Midbrain (tissue), 1 donor: Measurements from ENCODE around the gene GRB10.
"Not testable (repeated sequence)": the region's sequence is repeated elsewhere in the genome, so short reads cannot be mapped to it uniquely, and the experiment has no call there.

ENCODE experiments used
- DNase-seq: peaks from one replicate; lab custom pipeline; 2025; lab: John Stamatoyannopoulos, UW

The GRB10 gene

GRCh38 chr7:50552139-50552538 lies 230.6 kb downstream of the GRB10 start:
- no peak for DNase-seq

GRCh38 chr7:50545613-50546012 lies 237.1 kb downstream of the GRB10 start:
- DNase-seq = not testable (repeated sequence)

DNA sequence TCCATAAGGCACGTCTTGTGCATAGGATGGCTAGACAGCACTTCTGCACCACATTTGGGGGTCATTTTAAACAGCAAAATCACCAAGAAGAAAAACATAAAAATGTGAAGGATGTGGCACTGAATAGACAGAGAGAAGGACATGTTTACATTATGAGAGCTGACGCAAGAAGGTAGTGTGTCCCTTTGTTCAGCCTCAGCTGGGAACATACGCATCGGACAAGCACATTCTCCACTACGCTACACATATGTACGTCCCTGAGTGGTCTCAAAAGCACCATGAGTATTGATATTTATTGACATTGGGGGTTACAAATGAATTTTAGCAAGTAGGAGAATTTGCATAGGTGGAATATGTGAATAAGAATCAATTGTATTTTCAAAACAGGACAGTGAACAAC lies 237.7 kb downstream of the GRB10 start:
- DNase-seq = no peak

DNA sequence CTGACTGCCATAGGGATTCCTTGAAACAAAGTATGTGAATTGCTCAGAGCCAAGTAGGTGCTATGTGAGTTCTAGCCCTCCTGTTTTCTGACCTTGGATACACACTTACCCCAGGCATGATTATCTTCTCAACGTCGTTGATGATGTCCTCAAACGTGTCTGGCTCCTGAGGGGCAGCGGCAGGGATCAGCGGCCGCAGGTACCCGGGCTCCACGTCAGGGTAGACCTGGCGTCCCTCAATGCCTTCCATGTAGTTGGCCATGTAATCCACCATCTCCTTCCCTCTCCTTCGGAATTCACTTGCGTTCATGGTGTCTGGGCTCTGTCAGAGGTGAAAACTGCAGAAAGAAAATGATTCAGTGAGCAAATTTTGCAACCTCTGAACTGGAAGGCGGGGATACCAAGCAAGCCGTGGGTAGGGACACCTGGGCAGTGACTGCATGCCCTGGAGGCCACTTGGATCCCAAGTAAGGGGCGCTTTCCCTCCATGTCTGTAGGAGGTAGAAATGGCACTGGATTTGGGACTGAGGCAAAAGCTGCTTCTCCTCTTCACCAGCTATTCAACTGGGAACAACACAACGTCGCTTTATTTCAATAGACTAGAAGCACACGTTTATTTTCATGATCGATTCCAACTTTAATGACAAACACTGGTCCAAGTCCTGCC lies 238.8 kb downstream of the GRB10 start:
- no peak for DNase-seq

DNA sequence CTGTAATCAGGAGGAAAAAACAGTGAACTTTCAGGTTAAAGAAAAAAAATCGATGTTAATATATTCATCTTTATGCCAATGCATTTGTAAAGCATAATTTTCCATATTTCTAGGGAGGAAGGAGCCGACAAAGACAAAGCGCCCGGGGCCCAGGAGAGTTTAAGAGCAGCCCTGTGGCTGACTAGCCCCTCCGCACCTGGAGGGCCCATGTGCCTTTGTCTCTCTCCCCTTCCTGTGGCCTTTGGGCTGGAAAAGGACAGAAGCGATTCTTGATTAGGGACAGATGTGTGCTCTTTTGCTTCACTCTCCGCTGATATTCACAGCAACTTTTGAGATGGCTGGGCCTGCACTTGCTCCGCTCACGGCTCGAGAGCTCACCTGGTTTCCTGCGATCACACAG lies 240.6 kb downstream of the GRB10 start:
- no peak for DNase-seq

DNA sequence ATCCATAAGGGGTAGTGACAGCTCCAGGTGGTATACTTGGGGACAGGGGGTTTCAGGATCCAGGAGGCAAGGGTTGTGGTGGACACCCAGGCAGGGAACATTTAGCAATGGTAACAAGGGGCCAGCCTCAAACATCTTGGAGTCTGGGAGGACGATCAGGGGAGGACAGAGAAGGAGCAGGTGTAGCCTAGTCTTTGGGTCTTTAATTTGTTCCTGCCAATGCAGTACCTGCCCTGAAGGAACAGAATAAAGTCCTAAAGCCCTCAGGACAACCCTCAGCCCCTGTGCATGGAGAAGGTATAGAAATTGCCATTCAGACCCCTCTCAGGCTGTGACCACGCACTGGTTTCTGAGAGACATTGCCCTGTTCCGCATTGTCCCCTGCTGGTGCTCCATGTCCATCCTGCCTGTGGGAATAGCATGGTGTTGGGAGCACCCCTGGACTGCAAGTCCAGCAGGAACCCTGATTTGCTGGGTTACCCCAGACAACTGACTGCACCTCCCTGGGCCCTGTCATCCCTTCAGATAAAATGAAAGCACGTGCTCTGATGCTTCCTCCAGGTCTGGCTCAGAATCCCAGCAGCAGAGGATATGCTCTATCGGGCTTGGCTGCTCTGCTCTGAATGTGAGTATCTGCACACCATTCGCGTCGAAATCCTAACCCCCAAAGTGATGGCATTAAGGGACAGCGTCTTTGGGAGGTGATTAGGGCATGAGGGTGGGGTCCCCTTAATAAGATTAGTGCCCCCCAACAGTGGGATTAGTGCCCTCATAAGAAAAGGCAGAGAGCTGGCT lies 241.7 kb downstream of the GRB10 start:
- no peak for DNase-seq
